Measurements from ENCODE around the gene RNF220. TPM values are rescaled to one million over a fixed set of nuclear protein-coding genes. Genes with fewer than 3 reads are reported as not detected.

Gene RNF220
- total RNA-seq, 1 donor from 2014 or later = 52.5 TPM

GRCh38 chr1:44419901-44420300, 14.8 kb downstream of the RNF220 start:
- peaks cover 22% of the 10 kb centered on the region for H3K27me3 ChIP-seq
- TF ChIP-seq POLR2AphosphoS5 (IDR thresholded peaks at IDR 0.05; ENCODE audit: insufficient read depth in 1 of 2, low read depth in 1 of 2) = no peak
- TF ChIP-seq POLR2A (IDR thresholded peaks at IDR 0.05) = no peak
- no peak for TF ChIP-seq CTCF (IDR thresholded peaks at IDR 0.05)
- H3K9me3 ChIP-seq = no peaks in the 10 kb centered on the region
- no peak for DNase-seq (ENCODE audit: extremely low spot score in 2 of 2)
- H3K4me1 ChIP-seq = peaks cover 19% of the 10 kb centered on the region
- intact Hi-C loops (cut with DNase I) = no loop called here
- no peak overlapping the region for H3K4me3 ChIP-seq
- H3K27ac ChIP-seq = no peak overlapping the region
- no peaks in the 10 kb centered on the region for H3K36me3 ChIP-seq

GRCh38 chr1:44420535-44420934, 15.5 kb downstream of the RNF220 start:
- H3K4me3 ChIP-seq = no peak overlapping the region
- no peak for DNase-seq (ENCODE audit: extremely low spot score in 2 of 2)
- no peaks in the 10 kb centered on the region for H3K9me3 ChIP-seq
- intact Hi-C loops (cut with DNase I) = no loop called here
- peaks cover 22% of the 10 kb centered on the region for H3K27me3 ChIP-seq
- no peak overlapping the region for H3K27ac ChIP-seq
- TF ChIP-seq POLR2A (IDR thresholded peaks at IDR 0.05) (no peak), CTCF (IDR thresholded peaks at IDR 0.05) (no peak), POLR2AphosphoS5 (IDR thresholded peaks at IDR 0.05; ENCODE audit: insufficient read depth in 1 of 2, low read depth in 1 of 2) (no peak)
- H3K4me1 ChIP-seq = peaks cover 19% of the 10 kb centered on the region
- H3K36me3 ChIP-seq = no peaks in the 10 kb centered on the region

- intact Hi-C loops (cut with DNase I) = no loop called here
- no peak overlapping the region for H3K4me3 ChIP-seq
- TF ChIP-seq CTCF (IDR thresholded peaks at IDR 0.05) = no peak
- no peak for TF ChIP-seq POLR2A (IDR thresholded peaks at IDR 0.05)
- TF ChIP-seq POLR2AphosphoS5 (IDR thresholded peaks at IDR 0.05; ENCODE audit: insufficient read depth in 1 of 2, low read depth in 1 of 2) = no peak
- H3K27me3 ChIP-seq = peaks cover 22% of the 10 kb centered on the region
- DNase-seq (ENCODE audit: extremely low spot score in 2 of 2) = no peak
- H3K9me3 ChIP-seq = no peaks in the 10 kb centered on the region
- H3K27ac ChIP-seq = no peak overlapping the region
- no peaks in the 10 kb centered on the region for H3K36me3 ChIP-seq
- peaks cover 19% of the 10 kb centered on the region for H3K4me1 ChIP-seq
Observed at GRCh38 chr1:44421446-44421884, 16.4 kb downstream of the RNF220 start.

GRCh38 chr1:44422161-44422560, 17.1 kb downstream of the RNF220 start:
- Histone ChIP-seq H3K4me3 (no peak overlapping the region), H3K9me3 (no peaks in the 10 kb centered on the region), H3K4me1 (peaks cover 18% of the 10 kb centered on the region), H3K27me3 (peaks cover 17% of the 10 kb centered on the region), H3K27ac (no peak overlapping the region), H3K36me3 (no peaks in the 10 kb centered on the region)
- no peak for DNase-seq (ENCODE audit: extremely low spot score in 2 of 2)
- intact Hi-C loops (cut with DNase I) = no loop called here
- TF ChIP-seq POLR2A (IDR thresholded peaks at IDR 0.05) (no peak), POLR2AphosphoS5 (IDR thresholded peaks at IDR 0.05; ENCODE audit: insufficient read depth in 1 of 2, low read depth in 1 of 2) (peak in 1 of 2 donors; percentile 46)

GRCh38 chr1:44423591-44424537, 18.8 kb downstream of the RNF220 start:
- intact Hi-C loops (cut with DNase I) = no loop called here
- peaks cover 5% of the 10 kb centered on the region for H3K4me1 ChIP-seq
- H3K9me3 ChIP-seq = no peaks in the 10 kb centered on the region
- DNase-seq (ENCODE audit: extremely low spot score in 2 of 2) = no peak
- H3K27me3 ChIP-seq = peaks cover 7% of the 10 kb centered on the region
- no peaks in the 10 kb centered on the region for H3K36me3 ChIP-seq
- TF ChIP-seq CTCF (IDR thresholded peaks at IDR 0.05) (no peak), POLR2AphosphoS5 (IDR thresholded peaks at IDR 0.05; ENCODE audit: insufficient read depth in 1 of 2, low read depth in 1 of 2) (peak in 1 of 2 donors; percentile 27)
- no peak overlapping the region for H3K27ac ChIP-seq
- no peak overlapping the region for H3K4me3 ChIP-seq
